ENCODE measurements around the gene SLC6A12.

Gene SLC6A12

GRCh38 chr12:256225-256624, 42.3 kb upstream of the SLC6A12 start:
- FAIRE-seq, result no peak
- no peak for TF ChIP-seq CTCF (IDR thresholded peaks at IDR 0.05; ENCODE audit: insufficient read depth, missing control alignments)
- no peak for DNase-seq (ENCODE audit: insufficient read length, low spot score)

- FAIRE-seq (no peak), DNase-seq (ENCODE audit: insufficient read length, low spot score) (no peak)
- no peak for TF ChIP-seq CTCF (IDR thresholded peaks at IDR 0.05; ENCODE audit: insufficient read depth, missing control alignments)
Measured at GRCh38 chr12:254912-255311, 41.0 kb upstream of the SLC6A12 start.

- DNase-seq (ENCODE audit: insufficient read length, low spot score) (no peak), FAIRE-seq (no peak)
- no peak for TF ChIP-seq CTCF (IDR thresholded peaks at IDR 0.05; ENCODE audit: insufficient read depth, missing control alignments)
Measured at GRCh38 chr12:254039-254438, 40.1 kb upstream of the SLC6A12 start.

- DNase-seq (ENCODE audit: insufficient read length, low spot score), result no peak
- no peak for FAIRE-seq
- no peak for TF ChIP-seq CTCF (IDR thresholded peaks at IDR 0.05; ENCODE audit: insufficient read depth, missing control alignments)
Measured at GRCh38 chr12:253116-253831, 39.3 kb upstream of the SLC6A12 start.

- TF ChIP-seq CTCF (IDR thresholded peaks at IDR 0.05; ENCODE audit: insufficient read depth, missing control alignments), result no peak
- FAIRE-seq, result no peak
- DNase-seq (ENCODE audit: insufficient read length, low spot score), result no peak
Measured at GRCh38 chr12:252636-253035, 38.7 kb upstream of the SLC6A12 start.

GRCh38 chr12:247271-247670, 33.3 kb upstream of the SLC6A12 start:
- FAIRE-seq, result no peak
- TF ChIP-seq CTCF (IDR thresholded peaks at IDR 0.05; ENCODE audit: insufficient read depth, missing control alignments), result no peak
- no peak for DNase-seq (ENCODE audit: insufficient read length, low spot score)

GRCh38 chr12:243381-243780, 29.4 kb upstream of the SLC6A12 start:
- TF ChIP-seq CTCF (IDR thresholded peaks at IDR 0.05; ENCODE audit: insufficient read depth, missing control alignments), result no peak
- FAIRE-seq (no peak), DNase-seq (ENCODE audit: insufficient read length, low spot score) (no peak)
